OCI-LY1 (cell line): ENCODE results near the gene IFNLR1.

Experiments used
- EZH2 ChIP-seq: fragments of 200-600 bp; sonication (generic), shearing (Covaris generic); IDR thresholded peaks from 2 replicates; pipeline ENCODE4 v1.8.0; 2017; ENCODE audit warnings: borderline replicate concordance, mixed run types, mild to moderate bottlenecking, antibody characterized with exemption, low read length, moderate library complexity, mixed read lengths
- TF ChIP-seq, protein P1 (sequence below): fragments of 200-600 bp; sonication (generic), shearing (Covaris generic); IDR thresholded peaks from 2 replicates; pipeline ENCODE4 v1.5.1; 2017; ENCODE audit warnings: mild to moderate bottlenecking, antibody characterized with exemption, low read length, moderate library complexity, mixed read lengths

DNA sequence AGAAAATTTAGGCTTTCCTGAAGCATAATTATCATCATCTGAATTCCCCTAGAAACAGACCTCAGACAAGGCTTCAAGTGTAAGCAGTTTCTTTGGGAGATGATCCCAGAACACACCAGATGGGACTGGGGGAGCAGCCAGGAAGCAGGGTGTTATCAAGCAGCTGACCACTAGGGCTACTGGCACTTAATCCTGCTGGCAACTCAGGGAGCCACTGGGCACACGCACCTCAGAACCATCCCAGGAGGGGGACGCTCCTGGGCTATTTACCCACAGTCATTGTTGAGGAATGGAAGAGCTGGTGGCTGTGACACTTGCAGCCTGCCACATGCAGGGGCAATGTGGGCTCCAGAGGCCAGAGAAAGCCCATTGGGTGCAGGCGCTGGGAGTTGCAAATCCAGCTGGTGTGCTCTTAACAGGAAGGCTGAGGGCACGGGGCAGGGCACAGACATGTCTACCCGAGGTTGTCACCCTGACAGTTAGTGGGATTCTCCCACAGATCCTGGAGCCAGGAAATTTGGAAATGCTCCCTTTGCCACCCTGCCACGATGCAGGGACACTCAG, 29.1 kb downstream of the IFNLR1 start:
- TF ChIP-seq, protein P1, sequence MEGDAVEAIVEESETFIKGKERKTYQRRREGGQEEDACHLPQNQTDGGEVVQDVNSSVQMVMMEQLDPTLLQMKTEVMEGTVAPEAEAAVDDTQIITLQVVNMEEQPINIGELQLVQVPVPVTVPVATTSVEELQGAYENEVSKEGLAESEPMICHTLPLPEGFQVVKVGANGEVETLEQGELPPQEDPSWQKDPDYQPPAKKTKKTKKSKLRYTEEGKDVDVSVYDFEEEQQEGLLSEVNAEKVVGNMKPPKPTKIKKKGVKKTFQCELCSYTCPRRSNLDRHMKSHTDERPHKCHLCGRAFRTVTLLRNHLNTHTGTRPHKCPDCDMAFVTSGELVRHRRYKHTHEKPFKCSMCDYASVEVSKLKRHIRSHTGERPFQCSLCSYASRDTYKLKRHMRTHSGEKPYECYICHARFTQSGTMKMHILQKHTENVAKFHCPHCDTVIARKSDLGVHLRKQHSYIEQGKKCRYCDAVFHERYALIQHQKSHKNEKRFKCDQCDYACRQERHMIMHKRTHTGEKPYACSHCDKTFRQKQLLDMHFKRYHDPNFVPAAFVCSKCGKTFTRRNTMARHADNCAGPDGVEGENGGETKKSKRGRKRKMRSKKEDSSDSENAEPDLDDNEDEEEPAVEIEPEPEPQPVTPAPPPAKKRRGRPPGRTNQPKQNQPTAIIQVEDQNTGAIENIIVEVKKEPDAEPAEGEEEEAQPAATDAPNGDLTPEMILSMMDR: no peak
- TF ChIP-seq EZH2: no peak
